Right lobe of liver (tissue), 4 donors: ENCODE results near the gene BCCIP.

Experiments used
- CTCF ChIP-seq, 4 donors: fragments of 200-600 bp in 3 of 4; fragments of 450-650 bp in 1 of 4; IDR thresholded peaks; one replicate each; pipeline versions ENCODE4 v1.5.1 to v1.8.0; 2016 to 2022; ENCODE audit warnings: antibody characterized with exemption in 4 of 4, mild to moderate bottlenecking in 2 of 4
- POLR2A ChIP-seq: fragments of 450-650 bp; IDR thresholded peaks from one replicate; pipeline ENCODE4 v1.6.1; 2017; ENCODE audit warnings: antibody characterized with exemption, mild to moderate bottlenecking
- donor health status: DM: no; HTN: no; CAD: no.
- donor health status: DM: no; HTN: no; CAD: no.
- donor health status: DM: no; HTN: yes; CAD: no.

- TF ChIP-seq CTCF (IDR thresholded peaks at IDR 0.05), result no peak
- no peak for TF ChIP-seq POLR2A
Observed at GRCh38 chr10:125882596-125882995, 59.2 kb downstream of the BCCIP start.
